Colonic mucosa (tissue), 4 donors: ENCODE data around the gene CYB5R3. TPM values are rescaled to one million over a fixed set of nuclear protein-coding genes. Genes with fewer than 3 reads are reported as not detected.

Experiments used
- DNase-seq: peaks from one replicate; pipeline ENCODE4 v3.0.0-alpha.2; 2020
- H3K27ac ChIP-seq: fragments of 200-600 bp; one replicate; pipeline ENCODE4 v1.8.0; 2021
- H3K27me3 ChIP-seq: fragments of 200-600 bp; one replicate; pipeline ENCODE4 v1.8.0; 2021
- H3K36me3 ChIP-seq: fragments of 200-600 bp; one replicate; pipeline ENCODE4 v1.8.0; 2021
- H3K4me1 ChIP-seq: fragments of 200-600 bp; one replicate; pipeline ENCODE4 v1.8.0; 2021; ENCODE audit warnings: mild to moderate bottlenecking
- H3K4me3 ChIP-seq: fragments of 200-600 bp; one replicate; pipeline ENCODE4 v1.8.0; 2021
- H3K9ac ChIP-seq, 2 donors: one replicate each; pipeline ENCODE4 v1.7.0; 2013; ENCODE audit warnings: control low read depth in 2 of 2, low read depth in 2 of 2, low read length in 2 of 2
- H3K9me3 ChIP-seq: fragments of 200-600 bp; one replicate; pipeline ENCODE4 v1.8.0; 2021
- CTCF ChIP-seq: fragments of 200-600 bp; IDR thresholded peaks from one replicate; pipeline ENCODE4 v1.8.0; 2022; ENCODE audit warnings: antibody characterized with exemption, mild to moderate bottlenecking
- intact Hi-C: fragments of 100-400 bp; cut with DNase I; formaldehyde crosslinking; loops from one replicate; pipeline ENCODE4 v1.14.1; 2022
- total RNA-seq, 2 donors: library from RNA; stranded (reverse); fragmentation: NEBNext Ultra II Directional in 1 of 2; extraction: Animal tissue kit (Norgen Biotek cat#: 25700) in 1 of 2; gene quantifications; one replicate each; pipeline ENCODE4 v1.2.1, GENCODE V29; 2021
- donor health status: healthy.
- donor health status: DM: no; HTN: no; CAD: no.
- donor health status: DM: no; HTN: no; CAD: no.

CYB5R3 gene
- total RNA-seq, 2 donors from 2014 or later: 105 to 133 TPM

- no peak for DNase-seq
- Histone ChIP-seq H3K4me3 (no peak overlapping the region), H3K4me1 (no peaks in the 10 kb centered on the region), H3K36me3 (peaks cover 26% of the 10 kb centered on the region), H3K9me3 (no peaks in the 10 kb centered on the region), H3K9ac (no peak overlapping the region), H3K27me3 (no peaks in the 10 kb centered on the region), H3K27ac (no peak overlapping the region)
- intact Hi-C loops: no loop called here
- TF ChIP-seq CTCF: no peak
These were observed 52.9 kb downstream of the CYB5R3 start for GRCh38 chr22:42596336-42596735.

GRCh38 chr22:42595434-42595833 is 53.8 kb downstream of the CYB5R3 start:
- no peaks in the 10 kb centered on the region for H3K9me3 ChIP-seq
- no peak overlapping the region for H3K4me3 ChIP-seq
- no peaks in the 10 kb centered on the region for H3K4me1 ChIP-seq
- no peak for TF ChIP-seq CTCF
- no peak overlapping the region for H3K9ac ChIP-seq
- intact Hi-C loops: no loop called here
- no peak overlapping the region for H3K27ac ChIP-seq
- no peaks in the 10 kb centered on the region for H3K27me3 ChIP-seq
- no peak for DNase-seq
- H3K36me3 ChIP-seq: peaks cover 26% of the 10 kb centered on the region

GRCh38 chr22:42591987-42592386 is 57.2 kb downstream of the CYB5R3 start:
- intact Hi-C loops: no loop called here
- no peak for DNase-seq
- no peak overlapping the region for H3K9ac ChIP-seq

GRCh38 chr22:42587588-42588175 is 61.5 kb downstream of the CYB5R3 start:
- peaks cover 14% of the 10 kb centered on the region for H3K36me3 ChIP-seq
- DNase-seq: no peak
- intact Hi-C loops: no loop called here

More at GRCh38 chr22:42591987-42592386, 57.2 kb downstream of the CYB5R3 start:
- no peak for TF ChIP-seq CTCF
- Histone ChIP-seq H3K36me3 (peaks cover 21% of the 10 kb centered on the region), H3K27me3 (no peaks in the 10 kb centered on the region), H3K27ac (no peak overlapping the region), H3K4me1 (no peaks in the 10 kb centered on the region), H3K4me3 (no peak overlapping the region), H3K9me3 (no peaks in the 10 kb centered on the region)

GRCh38 chr22:42586381-42586780 is 62.8 kb downstream of the CYB5R3 start:
- no peaks in the 10 kb centered on the region for H3K27me3 ChIP-seq
- H3K36me3 ChIP-seq: peaks cover 14% of the 10 kb centered on the region
- H3K27ac ChIP-seq: no peak overlapping the region
- no peaks in the 10 kb centered on the region for H3K4me1 ChIP-seq
- H3K4me3 ChIP-seq: no peak overlapping the region
- no peak for TF ChIP-seq CTCF
- intact Hi-C loops: no loop called here
- no peak for DNase-seq
- no peak overlapping the region for H3K9ac ChIP-seq
- H3K9me3 ChIP-seq: no peaks in the 10 kb centered on the region

More at GRCh38 chr22:42587588-42588175, 61.5 kb downstream of the CYB5R3 start:
- H3K27me3 ChIP-seq: no peaks in the 10 kb centered on the region
- no peak overlapping the region for H3K4me3 ChIP-seq
- H3K9me3 ChIP-seq: no peaks in the 10 kb centered on the region
- no peak overlapping the region for H3K9ac ChIP-seq
- H3K4me1 ChIP-seq: no peaks in the 10 kb centered on the region
- TF ChIP-seq CTCF: no peak
- H3K27ac ChIP-seq: no peak overlapping the region
